Liver (tissue), 9 donors: ENCODE results near the gene NAALADL1. TPM values are rescaled to one million over a fixed set of nuclear protein-coding genes. Genes with fewer than 3 reads are reported as not detected.
A peak's percentile ranks its signal among the peaks of the same experiment; 100 is the strongest.

Experiments used
- DNase-seq: peaks from one replicate; pipeline ENCODE4 v3.0.0-alpha.2; 2017; ENCODE audit warnings: low spot score
- H3K27ac ChIP-seq, 2 donors: one replicate each; pipeline ENCODE4 v1.7.0; 2013; ENCODE audit warnings: inconsistent platforms in 2 of 2, low read length in 2 of 2, control low read depth in 1 of 2, low read depth in 1 of 2, mild to moderate bottlenecking in 1 of 2
- H3K27me3 ChIP-seq, 4 donors: one replicate each; pipeline versions ENCODE4 v1.6.1 to v1.7.0; 2013; ENCODE audit warnings: low read length in 3 of 4, inconsistent platforms in 1 of 4, mild to moderate bottlenecking in 1 of 4, moderate library complexity in 1 of 4; ENCODE audit not compliant: control insufficient read depth in 4 of 4, insufficient read depth in 4 of 4
- H3K36me3 ChIP-seq, 4 donors: one replicate each; pipeline versions ENCODE4 v1.6.1 to v1.7.0; 2013; ENCODE audit warnings: low read length in 3 of 4, mild to moderate bottlenecking in 3 of 4, low read depth in 1 of 4, moderate library complexity in 1 of 4; ENCODE audit not compliant: control insufficient read depth in 4 of 4, insufficient read depth in 3 of 4
- H3K4me1 ChIP-seq, 4 donors: one replicate each; pipeline versions ENCODE4 v1.6.1 to v1.7.0; 2013; ENCODE audit warnings: low read length in 3 of 4, mild to moderate bottlenecking in 3 of 4, moderate library complexity in 1 of 4; ENCODE audit not compliant: control insufficient read depth in 4 of 4, insufficient read depth in 4 of 4
- H3K4me3 ChIP-seq, 3 donors: one replicate each; pipeline versions ENCODE4 v1.6.1 to v1.7.0; 2013; ENCODE audit warnings: low read length in 3 of 3, control low read depth in 1 of 3, low read depth in 1 of 3, mild to moderate bottlenecking in 1 of 3
- H3K9ac ChIP-seq, 2 donors: one replicate each; pipeline ENCODE4 v1.7.0; 2013; ENCODE audit warnings: low read length in 2 of 2, mild to moderate bottlenecking in 2 of 2, moderate library complexity in 2 of 2, control low read depth in 1 of 2, low read depth in 1 of 2
- H3K9me3 ChIP-seq, 4 donors: one replicate each; pipeline versions ENCODE4 v1.6.1 to v1.7.0; 2013; ENCODE audit warnings: low read length in 3 of 4; ENCODE audit not compliant: control insufficient read depth in 4 of 4
- CTCF ChIP-seq: fragments of 150-350 bp; IDR thresholded peaks from 2 replicates; pipeline ENCODE4 v1.5.1; 2017; ENCODE audit warnings: improper control_type of control experiment, low read depth, low read length; ENCODE audit not compliant: missing input control
- EGR1 ChIP-seq, 2 donors: IDR thresholded peaks; 2 replicates each; pipeline ENCODE4 v1.6.1; 2016 to 2018; ENCODE audit warnings: antibody characterized with exemption in 2 of 2, low read depth in 2 of 2
- FOXA1 ChIP-seq: IDR thresholded peaks from 2 replicates; pipeline ENCODE4 v1.6.1; 2016; ENCODE audit warnings: antibody characterized with exemption
- FOXA2 ChIP-seq: IDR thresholded peaks from 2 replicates; pipeline ENCODE4 v1.6.1; 2016; ENCODE audit warnings: antibody characterized with exemption
- GABPA ChIP-seq, 2 donors: IDR thresholded peaks in 1 of 2; conservative IDR thresholded peaks in 1 of 2; 2 replicates each; pipeline ENCODE4 v1.6.1; 2016; ENCODE audit warnings: antibody characterized with exemption in 2 of 2, mild to moderate bottlenecking in 1 of 2, moderate library complexity in 1 of 2
- HNF4A ChIP-seq, 2 donors: conservative IDR thresholded peaks; 2 replicates each; pipeline ENCODE4 v1.6.1; 2016; ENCODE audit warnings: antibody characterized with exemption in 2 of 2, mild to moderate bottlenecking in 2 of 2
- HNF4G ChIP-seq: IDR thresholded peaks from 2 replicates; pipeline ENCODE4 v1.6.1; 2016; ENCODE audit warnings: antibody characterized with exemption
- JUND ChIP-seq, 2 donors: IDR thresholded peaks; 2 replicates each; pipeline ENCODE4 v1.6.1; 2016; ENCODE audit warnings: antibody characterized with exemption in 2 of 2
- MAX ChIP-seq: IDR thresholded peaks from 2 replicates; pipeline ENCODE4 v1.6.1; 2016; ENCODE audit warnings: antibody characterized with exemption
- NR2F2 ChIP-seq: IDR thresholded peaks from 2 replicates; pipeline ENCODE4 v1.6.1; 2016; ENCODE audit warnings: antibody characterized with exemption
- RAD21 ChIP-seq, 2 donors: IDR thresholded peaks; 2 replicates each; pipeline ENCODE4 v1.6.1; 2016; ENCODE audit warnings: antibody characterized with exemption in 2 of 2, mild to moderate bottlenecking in 2 of 2
- REST ChIP-seq: IDR thresholded peaks from 2 replicates; pipeline ENCODE4 v1.6.1; 2016; ENCODE audit warnings: antibody characterized with exemption, mild to moderate bottlenecking
- RXRA ChIP-seq, 2 donors: IDR thresholded peaks; 2 replicates each; pipeline ENCODE4 v1.6.1; 2017 to 2018; ENCODE audit warnings: antibody characterized with exemption in 2 of 2, mild to moderate bottlenecking in 1 of 2
- SP1 ChIP-seq: IDR thresholded peaks from 2 replicates; pipeline ENCODE4 v1.6.1; 2018; ENCODE audit warnings: antibody characterized with exemption, mild to moderate bottlenecking
- TAF1 ChIP-seq: conservative IDR thresholded peaks from 2 replicates; pipeline ENCODE4 v1.6.1; 2016; ENCODE audit warnings: antibody characterized with exemption, mild to moderate bottlenecking
- YY1 ChIP-seq: IDR thresholded peaks from 2 replicates; pipeline ENCODE4 v1.6.1; 2016; ENCODE audit warnings: antibody characterized with exemption, mild to moderate bottlenecking
- WGBS: extraction: QIAGEN DNeasy Blood & Tissue Kit; methylation state at CpG from one replicate; pipeline ENCODE4 v1.1.7; 2013; 5-methylcytosine and 5-hydroxymethylcytosine counted together
- polyA plus RNA-seq, 2 donors: library from polyadenylated mRNA; stranded (reverse) in 1 of 2; unstranded in 1 of 2; fragments of 200-250 nt in 1 of 2; fragments of >200 nt in 1 of 2; fragmentation: Nextera tagmentation in 1 of 2; extraction: Ambion mirVana in 1 of 2; gene quantifications; one replicate each; pipeline versions ENCODE4 v1.2.1 to v1.2.3, GENCODE V29; 2013 to 2015
- total RNA-seq, 2 donors: library from RNA; depleted of rRNA; stranded (reverse); fragments of >200 nt; gene quantifications; one replicate each; pipeline ENCODE4 v1.2.3, GENCODE V29; 2014
- TF ChIP-seq, protein P1 (sequence below): IDR thresholded peaks from 2 replicates; pipeline ENCODE4 v1.6.1; 2016; ENCODE audit warnings: antibody characterized with exemption
- TF ChIP-seq, protein P2 (sequence below): IDR thresholded peaks from 2 replicates; pipeline ENCODE4 v1.6.1; 2016; ENCODE audit warnings: antibody characterized with exemption
- donor health status: healthy.
- donor health status: healthy.
- donor health status: healthy.
- donor health status: healthy.
- donor health status: healthy.

The NAALADL1 gene
- total and polyA plus RNA-seq, 4 donors, result 1.2 to 2.1 (median 1.6) TPM

DNA sequence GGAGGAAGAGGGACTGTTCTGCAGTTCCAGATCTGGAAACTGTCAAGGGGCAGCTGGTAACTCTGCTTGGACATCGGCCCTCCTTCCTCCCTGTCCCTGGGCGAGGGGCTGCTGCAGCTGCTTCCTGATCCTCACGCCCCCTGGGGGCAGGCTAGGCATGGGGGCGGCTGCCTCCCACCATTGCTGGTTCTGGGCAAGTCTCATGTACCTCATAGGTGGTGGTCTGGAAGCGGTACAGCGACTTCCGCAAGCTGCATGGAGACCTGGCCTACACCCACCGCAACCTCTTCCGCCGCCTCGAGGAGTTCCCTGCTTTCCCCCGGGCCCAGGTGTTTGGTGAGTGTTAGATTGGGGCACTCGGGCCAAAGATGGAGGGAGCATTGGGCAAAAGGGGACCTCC lies 26.1 kb downstream of the NAALADL1 start (continued):
- TF ChIP-seq, protein P1, sequence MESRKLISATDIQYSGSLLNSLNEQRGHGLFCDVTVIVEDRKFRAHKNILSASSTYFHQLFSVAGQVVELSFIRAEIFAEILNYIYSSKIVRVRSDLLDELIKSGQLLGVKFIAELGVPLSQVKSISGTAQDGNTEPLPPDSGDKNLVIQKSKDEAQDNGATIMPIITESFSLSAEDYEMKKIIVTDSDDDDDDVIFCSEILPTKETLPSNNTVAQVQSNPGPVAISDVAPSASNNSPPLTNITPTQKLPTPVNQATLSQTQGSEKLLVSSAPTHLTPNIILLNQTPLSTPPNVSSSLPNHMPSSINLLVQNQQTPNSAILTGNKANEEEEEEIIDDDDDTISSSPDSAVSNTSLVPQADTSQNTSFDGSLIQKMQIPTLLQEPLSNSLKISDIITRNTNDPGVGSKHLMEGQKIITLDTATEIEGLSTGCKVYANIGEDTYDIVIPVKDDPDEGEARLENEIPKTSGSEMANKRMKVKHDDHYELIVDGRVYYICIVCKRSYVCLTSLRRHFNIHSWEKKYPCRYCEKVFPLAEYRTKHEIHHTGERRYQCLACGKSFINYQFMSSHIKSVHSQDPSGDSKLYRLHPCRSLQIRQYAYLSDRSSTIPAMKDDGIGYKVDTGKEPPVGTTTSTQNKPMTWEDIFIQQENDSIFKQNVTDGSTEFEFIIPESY, result no peak

GRCh38 chr11:65027213-65028067 lies 30.9 kb downstream of the NAALADL1 start, which contains the start of gene SNX15:
Gene SNX15 (plus strand): TSS chr11:65027439. CDS start chr11:65027538, 99 bp downstream.
- 1% methylated on average over 51 of the region's 51 CpGs for WGBS
- H3K36me3 ChIP-seq, result peaks cover 0 to 7% (median 4%) of the 10 kb centered on the region in 4 donors
- no peaks in the 10 kb centered on the region for H3K9me3 ChIP-seq
- peak within 1 kb of the TSS; percentile 53 to 73 for H3K9ac ChIP-seq
- TF ChIP-seq FOXA1 (no peak), RXRA (IDR thresholded peaks at IDR 0.05) (peak; percentile 19 to 23), GABPA (IDR thresholded peaks at IDR 0.05 in 1 of 2, conservative IDR thresholded peaks at IDR 0.05 in 1 of 2) (peak in 1 of 2 donors; percentile 75), HNF4G (no peak), HNF4A (conservative IDR thresholded peaks at IDR 0.05) (peak in 1 of 2 donors; percentile 21), NR2F2 (no peak), JUND (IDR thresholded peaks at IDR 0.05) (peak in 1 of 2 donors; percentile 18), RAD21 (IDR thresholded peaks at IDR 0.05) (peak; percentile 61 to 62), YY1 (peak; percentile 69), TAF1 (no peak), FOXA2 (peak; percentile 36), MAX (peak; percentile 97), REST (peak; percentile 52), SP1 (peak; percentile 67), EGR1 (IDR thresholded peaks at IDR 0.05; ENCODE audit: low read depth in 2 of 2) (peak in 1 of 2 donors; percentile 91), CTCF (peak; percentile 62)
- TF ChIP-seq, protein P2, sequence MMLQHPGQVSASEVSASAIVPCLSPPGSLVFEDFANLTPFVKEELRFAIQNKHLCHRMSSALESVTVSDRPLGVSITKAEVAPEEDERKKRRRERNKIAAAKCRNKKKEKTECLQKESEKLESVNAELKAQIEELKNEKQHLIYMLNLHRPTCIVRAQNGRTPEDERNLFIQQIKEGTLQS, result peak; percentile 37
- TF ChIP-seq, protein P1, result peak; percentile 55
- peak; percentile 94 for DNase-seq
- peaks cover 3 to 24% (median 19%) of the 10 kb centered on the region in 4 donors for H3K4me1 ChIP-seq
- no peaks in the 10 kb centered on the region for H3K27me3 ChIP-seq
- peak within 1 kb of the TSS; percentile 63 to 80 (median 75) for H3K4me3 ChIP-seq
- peak within 1 kb of the TSS; percentile 61 to 92 for H3K27ac ChIP-seq
